H1 (cell line): ENCODE data around the gene MPLKIP.

ENCODE experiments used
- ATF2 ChIP-seq: IDR thresholded peaks from 2 replicates; pipeline ENCODE4 v1.6.1; 2012; ENCODE audit warnings: low read length, inconsistent platforms
- CEBPB ChIP-seq: IDR thresholded peaks from 2 replicates; pipeline ENCODE4 v1.6.1; 2012; ENCODE audit warnings: low read depth, low read length
- CREB1 ChIP-seq: IDR thresholded peaks from 2 replicates; pipeline ENCODE4 v1.6.1; 2012; ENCODE audit warnings: inconsistent platforms
- EZH2 ChIP-seq: fragments of 200-600 bp; sonication (generic); IDR thresholded peaks from 2 replicates; pipeline ENCODE4 v1.7.1; 2012; ENCODE audit warnings: low read depth, mild to moderate bottlenecking, moderate library complexity, low read length, inconsistent platforms; ENCODE audit not compliant: severe bottlenecking
- KDM1A ChIP-seq: fragments of 200-600, 300-600 bp; sonication (generic); IDR thresholded peaks from 2 replicates; pipeline ENCODE4 v1.7.1; 2016; ENCODE audit warnings: mild to moderate bottlenecking, low read length, borderline replicate concordance
- KDM4A ChIP-seq: IDR thresholded peaks from one replicate; pipeline ENCODE4 v1.7.1; 2012; ENCODE audit warnings: low read depth, mild to moderate bottlenecking, moderate library complexity, low read length, inconsistent platforms; ENCODE audit not compliant: severe bottlenecking
- POLR2A ChIP-seq, 2 experiments: IDR thresholded peaks; 1 replicate in 1 of 2; 2 replicates in 1 of 2; pipeline ENCODE4 v1.6.1; 2011; ENCODE audit warnings: low read depth in 2 of 2, low read length in 2 of 2, mild to moderate bottlenecking in 2 of 2; ENCODE audit errors: control extremely low read depth in 1 of 2
- SIX5 ChIP-seq: IDR thresholded peaks from 2 replicates; pipeline ENCODE4 v1.6.1; 2011; ENCODE audit warnings: mild to moderate bottlenecking, low read depth, low read length
- SRF ChIP-seq: IDR thresholded peaks from 2 replicates; pipeline ENCODE4 v1.6.1; 2011; ENCODE audit warnings: mild to moderate bottlenecking, low read depth, low read length, moderate library complexity
- TF ChIP-seq, protein P1 (sequence below), 3 experiments: IDR thresholded peaks; 1 replicate in 2 of 3; 2 replicates in 1 of 3; pipeline versions ENCODE4 v1.5.1 to v1.6.1; 2011; ENCODE audit warnings: low read length in 3 of 3, mild to moderate bottlenecking in 3 of 3, inconsistent platforms in 2 of 3, low read depth in 1 of 3, moderate library complexity in 1 of 3; ENCODE audit not compliant: insufficient read depth in 1 of 3; ENCODE audit errors: control extremely low read depth in 1 of 3

DNA sequence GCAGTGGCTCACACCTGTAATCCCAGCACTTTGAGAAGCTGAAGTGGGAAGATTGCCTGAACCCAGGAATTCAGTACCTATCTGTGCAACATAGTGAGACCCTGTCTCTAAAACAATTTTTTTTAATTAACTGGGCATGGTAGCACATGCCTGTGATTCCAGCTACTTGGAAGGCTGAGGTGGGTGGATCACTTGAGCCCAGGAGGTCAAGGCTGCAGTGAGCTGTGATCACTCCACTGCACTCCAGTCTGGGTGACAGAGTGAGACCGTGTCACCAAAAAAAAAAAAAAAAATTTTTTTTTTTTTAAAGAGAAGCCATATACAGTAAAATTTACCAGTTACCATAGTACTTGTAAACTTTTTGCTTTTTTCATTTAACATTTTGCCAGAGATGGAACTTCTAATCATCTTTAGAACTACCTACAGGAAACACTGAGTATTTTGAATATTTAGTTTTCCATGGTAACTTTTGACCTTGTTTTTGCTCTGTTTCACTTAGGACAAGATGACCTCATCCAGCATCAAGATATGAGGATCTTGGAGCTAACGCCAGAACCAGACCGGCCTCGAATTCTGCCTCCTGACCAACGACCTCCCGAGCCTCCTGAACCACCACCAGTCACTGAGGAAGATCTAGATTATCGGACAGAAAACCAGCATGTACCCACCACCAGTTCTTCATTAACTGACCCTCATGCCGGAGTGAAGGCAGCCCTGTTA lies 40.6 kb downstream of the MPLKIP start:
- TF ChIP-seq CEBPB: no peak
- TF ChIP-seq KDM1A: no peak
- TF ChIP-seq ATF2: no peak
- no peak for TF ChIP-seq POLR2A (IDR thresholded peaks at IDR 0.05; ENCODE audit: control extremely low read depth in 1 of 2, low read depth in 2 of 2, low read length in 2 of 2)
- TF ChIP-seq, protein P1, sequence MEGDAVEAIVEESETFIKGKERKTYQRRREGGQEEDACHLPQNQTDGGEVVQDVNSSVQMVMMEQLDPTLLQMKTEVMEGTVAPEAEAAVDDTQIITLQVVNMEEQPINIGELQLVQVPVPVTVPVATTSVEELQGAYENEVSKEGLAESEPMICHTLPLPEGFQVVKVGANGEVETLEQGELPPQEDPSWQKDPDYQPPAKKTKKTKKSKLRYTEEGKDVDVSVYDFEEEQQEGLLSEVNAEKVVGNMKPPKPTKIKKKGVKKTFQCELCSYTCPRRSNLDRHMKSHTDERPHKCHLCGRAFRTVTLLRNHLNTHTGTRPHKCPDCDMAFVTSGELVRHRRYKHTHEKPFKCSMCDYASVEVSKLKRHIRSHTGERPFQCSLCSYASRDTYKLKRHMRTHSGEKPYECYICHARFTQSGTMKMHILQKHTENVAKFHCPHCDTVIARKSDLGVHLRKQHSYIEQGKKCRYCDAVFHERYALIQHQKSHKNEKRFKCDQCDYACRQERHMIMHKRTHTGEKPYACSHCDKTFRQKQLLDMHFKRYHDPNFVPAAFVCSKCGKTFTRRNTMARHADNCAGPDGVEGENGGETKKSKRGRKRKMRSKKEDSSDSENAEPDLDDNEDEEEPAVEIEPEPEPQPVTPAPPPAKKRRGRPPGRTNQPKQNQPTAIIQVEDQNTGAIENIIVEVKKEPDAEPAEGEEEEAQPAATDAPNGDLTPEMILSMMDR (IDR thresholded peaks at IDR 0.05; ENCODE audit: control extremely low read depth in 1 of 3, insufficient read depth in 1 of 3, low read depth in 1 of 3, low read length in 3 of 3): no peak
- TF ChIP-seq KDM4A: no peak
- TF ChIP-seq CREB1: no peak
- TF ChIP-seq EZH2: no peak
- TF ChIP-seq SRF: no peak
- TF ChIP-seq SIX5: no peak
